A549 (cell line): ENCODE data around the gene GRPEL2. TPM values are rescaled to one million over a fixed set of nuclear protein-coding genes. Genes with fewer than 3 reads are reported as not detected.

Experiments
- ATAC-seq, 2 experiments: fragments of 200-7000 bp in 1 of 2; fragments of >200 bp in 1 of 2; cut with Nextera tagmentation in 1 of 2; cut with Tn5 transposase in 1 of 2; 3 replicates each; pipeline versions ENCODE4 v1.8.0 to v1.9.1; 2018 to 2020; ENCODE audit warnings: mild to moderate bottlenecking in 1 of 2, moderate library complexity in 1 of 2
- CTCF ChIA-PET: fragments of 300-600 bp; sonication (Branson Sonifier 250); formaldehyde crosslinking; extraction: SDS; loops from one replicate; lab custom pipeline; 2021; ENCODE audit warnings: antibody characterized with exemption, inconsistent platforms; lab: Yijun Ruan, JAX
- POLR2A ChIA-PET: fragments of 350-600 bp; formaldehyde crosslinking; extraction: SDS; loops from one replicate; lab custom pipeline; 2021; ENCODE audit warnings: antibody characterized with exemption, inconsistent platforms; lab: Yijun Ruan, JAX
- DNase-seq, 2 experiments: peaks; one replicate each; pipeline versions ENCODE4 v3.0.0 to v3.0.0-alpha.2; 2011 to 2016; ENCODE audit warnings: low read depth in 1 of 2, low spot score in 1 of 2
- FAIRE-seq: peaks from 2 replicates; lab custom pipeline; 2011; peaks lifted over from hg19 to GRCh38; lab: Jason Lieb, UNC
- H3K27ac ChIP-seq, 2 experiments: fragments of >200 bp; sonication (Bioruptor Twin); formaldehyde crosslinking; 3 replicates each; pipeline ENCODE4 v1.5.1; 2016 to 2017
- H3K4me1 ChIP-seq: fragments of >200 bp; sonication (Bioruptor Twin); formaldehyde crosslinking; 3 replicates; pipeline ENCODE4 v1.6.1; 2016
- H3K4me2 ChIP-seq: fragments of >200 bp; sonication (Bioruptor Twin); formaldehyde crosslinking; 3 replicates; pipeline ENCODE4 v1.6.1; 2016
- H3K4me3 ChIP-seq: fragments of >200 bp; sonication (Bioruptor Twin); formaldehyde crosslinking; 3 replicates; pipeline ENCODE4 v1.5.1; 2016
- H3K9me3 ChIP-seq: fragments of >200 bp; sonication (Bioruptor Twin); formaldehyde crosslinking; 3 replicates; pipeline ENCODE4 v1.6.1; 2016
- CEBPB ChIP-seq, 2 experiments: fragments of >200 bp in 1 of 2; sonication (Bioruptor Twin) in 1 of 2; formaldehyde crosslinking in 1 of 2; IDR thresholded peaks; 2 replicates each; pipeline ENCODE4 v1.6.1; 2012 to 2016
- EHMT2 ChIP-seq: fragments of 200-600 bp; sonication (generic); IDR thresholded peaks from 2 replicates; pipeline ENCODE4 v1.6.1; 2016; ENCODE audit warnings: antibody characterized with exemption, low read depth, mild to moderate bottlenecking, moderate library complexity
- ESRRA ChIP-seq: fragments of 150-350 bp; IDR thresholded peaks from 2 replicates; pipeline ENCODE4 v1.6.1; 2014; ENCODE audit warnings: mild to moderate bottlenecking, low read length, borderline replicate concordance
- HDAC2 ChIP-seq: fragments of 200-600 bp; sonication (generic); IDR thresholded peaks from 2 replicates; pipeline ENCODE4 v1.6.1; 2016
- HEYL ChIP-seq: fragments of 250-450 bp; sonication (Bioruptor Pico); IDR thresholded peaks from 2 replicates; pipeline ENCODE4 v1.8.0; 2021; ENCODE audit warnings: mild to moderate bottlenecking, moderate library complexity
- KDM5A ChIP-seq: fragments of 200-600 bp; sonication (generic); IDR thresholded peaks from 2 replicates; pipeline ENCODE4 v1.6.1; 2016; ENCODE audit warnings: antibody characterized with exemption, mild to moderate bottlenecking
- MAZ ChIP-seq: fragments of 150-350 bp; IDR thresholded peaks from 2 replicates; pipeline ENCODE4 v1.6.1; 2014; ENCODE audit warnings: antibody characterized with exemption, low read depth, low read length, borderline replicate concordance
- NPAS2 ChIP-seq: fragments of 250-450 bp; sonication (Bioruptor Pico); IDR thresholded peaks from 2 replicates; pipeline ENCODE4 v1.8.0; 2022; ENCODE audit warnings: mild to moderate bottlenecking, moderate library complexity, borderline replicate concordance
- POLR2A ChIP-seq: IDR thresholded peaks from 2 replicates; pipeline ENCODE4 v1.6.1; 2012; ENCODE audit warnings: mild to moderate bottlenecking, low read length
- RARB ChIP-seq: fragments of 250-450 bp; sonication (Bioruptor Pico); IDR thresholded peaks from 2 replicates; pipeline ENCODE4 v1.8.0; 2021; ENCODE audit warnings: mild to moderate bottlenecking, moderate library complexity
- RCOR1 ChIP-seq: fragments of 150-350 bp; IDR thresholded peaks from 2 replicates; pipeline ENCODE4 v1.6.1; 2014; ENCODE audit warnings: antibody characterized with exemption, low read length, low read depth
- RFX5 ChIP-seq: fragments of 450-650 bp; IDR thresholded peaks from 2 replicates; pipeline ENCODE4 v1.7.1; 2014; ENCODE audit warnings: antibody characterized with exemption, mild to moderate bottlenecking, moderate library complexity
- RNF2 ChIP-seq: fragments of 200-600 bp; sonication (generic); IDR thresholded peaks from 2 replicates; pipeline ENCODE4 v1.6.1; 2016; ENCODE audit warnings: low read depth, mild to moderate bottlenecking, antibody characterized with exemption, moderate library complexity, borderline replicate concordance
- SREBF2 ChIP-seq: fragments of 450-650 bp; IDR thresholded peaks from 2 replicates; pipeline ENCODE4 v1.6.1; 2014; ENCODE audit warnings: mild to moderate bottlenecking, moderate library complexity
- TP53 ChIP-seq: fragments of 250-450 bp; sonication (Bioruptor Pico); IDR thresholded peaks from 2 replicates; pipeline ENCODE4 v1.5.0; 2021; ENCODE audit warnings: mild to moderate bottlenecking, moderate library complexity
- ZNF302 ChIP-seq: fragments of 250-450 bp; sonication (Bioruptor Pico); IDR thresholded peaks from 2 replicates; pipeline ENCODE4 v1.9.0; 2021; ENCODE audit warnings: inconsistent platforms, mild to moderate bottlenecking, moderate library complexity
- WGBS: methylation state at CpG from one replicate; pipeline ENCODE4 v1.1.6; 2017; ENCODE audit errors: missing lambda C conversion rate; 5-methylcytosine and 5-hydroxymethylcytosine counted together
- polyA plus RNA-seq, 4 experiments: library from polyadenylated mRNA; depleted of rRNA in 3 of 4; stranded (reverse); fragments of >200 nt; fragmentation: RNase III in 1 of 4; extraction: RNeasy Plus Mini Kit Qiagen cat#74134 plus additional on column Dnase treatment in 1 of 4; gene quantifications; 2 replicates in 3 of 4; 3 replicates in 1 of 4; pipeline ENCODE4 v1.2.3, GENCODE V29; 2011 to 2017
- TF ChIP-seq, protein P1 (sequence below): fragments of >200 bp; sonication (Bioruptor Twin); formaldehyde crosslinking; IDR thresholded peaks from 2 replicates; pipeline ENCODE4 v1.6.1; 2016
- TF ChIP-seq, protein P2 (sequence below): fragments of 450-650 bp; IDR thresholded peaks from 2 replicates; pipeline ENCODE4 v1.6.1; 2014; ENCODE audit warnings: antibody characterized with exemption
- TF ChIP-seq, protein P3 (sequence below): IDR thresholded peaks from 2 replicates; pipeline ENCODE4 v1.6.1; 2012

Gene GRPEL2
- polyA plus RNA-seq, 2 of the 4 experiments (the other 2 are of a cell fraction), result 10.4 to 26.4 TPM

DNA sequence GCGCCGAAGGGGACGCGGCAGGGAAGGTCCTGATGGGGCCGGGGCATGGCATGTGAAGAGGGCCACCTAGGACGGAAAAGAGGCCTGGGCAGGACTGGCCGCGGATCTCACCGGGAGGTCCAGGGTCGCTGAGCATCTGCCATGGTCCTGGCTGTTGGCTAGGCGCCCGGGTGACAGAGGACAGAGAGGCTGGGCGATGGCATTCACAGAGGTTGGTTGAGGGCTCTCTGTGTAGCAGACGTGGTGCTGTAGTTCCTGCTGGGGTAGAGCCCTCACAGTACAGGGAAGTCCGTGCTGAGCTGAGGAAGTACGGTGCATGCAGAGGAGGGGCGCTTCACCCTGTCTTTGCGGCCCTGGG, 13.0 kb downstream of the GRPEL2 start:
- 3% methylated on average over 18 of the region's 18 CpGs for WGBS
- Histone ChIP-seq H3K9me3 (no peaks in the 10 kb centered on the region), H3K27ac (peak overlapping the region; percentile 83 to 90), H3K4me2 (peak overlapping the region; percentile 98), H3K4me1 (peaks cover 10% of the 10 kb centered on the region; the same call in 2 of the 3 replicates), H3K4me3 (peak overlapping the region; percentile 97)
- ChIA-PET CTCF (interaction anchor here (0.9 to 44.9 kb wide), 9 partner anchors 9 to 261 kb away, joined by 4 to 1709 read pairs (median 6); partner anchors contain the start of gene CSNK1A1), POLR2A (interaction anchor here (1.0 to 4.1 kb wide), 3 partner anchors 9 to 13 kb away, joined by 3 to 34 read pairs (median 5); partner anchors contain the start of gene GRPEL2)
- peak; percentile 55 to 57 for ATAC-seq
- no peak for DNase-seq
- TF ChIP-seq RNF2, result 0 out of 2 replicates have a peak, but pooled peaks have one; percentile 12
- TF ChIP-seq SREBF2, result no peak
- no peak for TF ChIP-seq NPAS2 (CRISPR knock-in tag)
- no peak for TF ChIP-seq RCOR1
- TF ChIP-seq KDM5A, result no peak
- FAIRE-seq, result no peak

DNA sequence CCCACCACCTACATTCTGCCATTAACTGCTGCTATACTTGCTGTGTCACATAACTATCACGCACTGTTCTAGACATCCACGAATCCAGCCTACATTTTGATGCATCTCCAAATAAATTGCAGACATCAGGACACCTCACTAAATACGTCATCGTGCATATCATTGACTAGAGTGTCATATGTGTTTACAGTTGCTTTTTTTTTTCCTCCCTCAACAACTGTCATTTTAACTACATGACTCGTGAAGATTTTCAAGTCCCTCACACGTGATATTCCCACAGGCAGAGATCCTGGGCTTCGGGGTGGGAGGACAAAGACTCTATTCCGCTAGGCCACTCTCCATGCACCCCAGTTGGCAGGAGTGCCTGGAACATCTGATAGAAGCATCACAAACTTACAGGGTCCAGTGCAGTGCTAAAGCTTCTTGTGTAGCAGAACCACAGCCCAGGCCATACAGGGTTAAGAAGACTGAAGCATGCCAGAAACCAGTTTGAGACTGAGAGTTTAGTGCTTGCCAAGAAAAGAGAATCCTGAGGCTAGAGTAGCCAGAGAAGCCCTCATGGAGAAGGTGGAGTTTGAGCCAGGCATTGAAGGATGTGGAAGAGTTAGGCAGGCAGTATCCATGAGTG, 13.7 kb downstream of the GRPEL2 start:
- Histone ChIP-seq H3K4me1 (peaks cover 10% of the 10 kb centered on the region; the same call in 2 of the 3 replicates), H3K9me3 (no peaks in the 10 kb centered on the region), H3K4me3 (peak overlapping the region; percentile 97; the same call in 1 of the 3 replicates), H3K4me2 (peak overlapping the region; percentile 98), H3K27ac (no peak overlapping the region)
- ChIA-PET CTCF (interaction anchor here (1.4 to 44.9 kb wide), 4 partner anchors 9 to 64 kb away, joined by 4 to 1709 read pairs (median 82); no protein-coding TSS in a partner anchor), POLR2A (no interaction called here)
- 89% methylated on average over 8 of the region's 8 CpGs for WGBS
- TF ChIP-seq CEBPB (IDR thresholded peaks at IDR 0.05) (no peak), ESRRA (no peak), RNF2 (no peak), HEYL (CRISPR knock-in tag) (no peak), ZNF302 (CRISPR knock-in tag) (no peak), RARB (CRISPR knock-in tag) (no peak), POLR2A (no peak), RFX5 (no peak), MAZ (no peak), NPAS2 (CRISPR knock-in tag) (no peak), HDAC2 (no peak)
- TF ChIP-seq, protein P1, sequence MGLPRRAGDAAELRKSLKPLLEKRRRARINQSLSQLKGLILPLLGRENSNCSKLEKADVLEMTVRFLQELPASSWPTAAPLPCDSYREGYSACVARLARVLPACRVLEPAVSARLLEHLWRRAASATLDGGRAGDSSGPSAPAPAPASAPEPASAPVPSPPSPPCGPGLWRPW, result no peak
- DNase-seq (no peak), ATAC-seq (no peak), FAIRE-seq (no peak)

DNA sequence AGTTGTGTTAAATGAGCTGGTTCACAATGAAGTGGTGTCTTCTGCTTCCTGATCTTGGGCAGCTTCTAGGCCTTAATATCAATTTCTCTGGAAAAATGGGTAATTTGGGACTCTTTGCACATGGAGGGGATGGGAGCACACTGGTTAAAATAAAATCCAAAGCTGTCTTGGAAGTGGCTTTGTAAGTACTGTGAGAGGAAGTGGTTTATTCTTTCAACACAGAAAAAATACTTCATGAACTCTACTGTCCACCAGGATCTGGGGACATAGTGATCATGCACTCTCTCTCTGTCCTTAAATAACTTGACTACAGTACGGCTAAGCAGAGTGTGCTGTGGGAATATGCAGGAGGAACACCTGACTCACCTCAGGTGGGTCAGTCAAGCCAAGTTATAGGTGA, 15.0 kb downstream of the GRPEL2 start:
- 100% methylated on average over 1 of the region's 1 CpG for WGBS
- CTCF ChIA-PET, result interaction anchor here (0.6 to 44.9 kb wide), 7 partner anchors 10 to 63 kb away, joined by 3 to 1709 read pairs (median 5); no protein-coding TSS in a partner anchor
- H3K4me3 ChIP-seq, result no peak overlapping the region
- no peaks in the 10 kb centered on the region for H3K9me3 ChIP-seq
- DNase-seq, result no peak
- H3K4me1 ChIP-seq, result peaks cover 10% of the 10 kb centered on the region; the same call in 2 of the 3 replicates
- no peak for ATAC-seq
- no peak overlapping the region for H3K27ac ChIP-seq
- TF ChIP-seq EHMT2 (no peak), TP53 (CRISPR knock-in tag) (no peak), CEBPB (IDR thresholded peaks at IDR 0.05) (no peak)
- TF ChIP-seq, protein P2, sequence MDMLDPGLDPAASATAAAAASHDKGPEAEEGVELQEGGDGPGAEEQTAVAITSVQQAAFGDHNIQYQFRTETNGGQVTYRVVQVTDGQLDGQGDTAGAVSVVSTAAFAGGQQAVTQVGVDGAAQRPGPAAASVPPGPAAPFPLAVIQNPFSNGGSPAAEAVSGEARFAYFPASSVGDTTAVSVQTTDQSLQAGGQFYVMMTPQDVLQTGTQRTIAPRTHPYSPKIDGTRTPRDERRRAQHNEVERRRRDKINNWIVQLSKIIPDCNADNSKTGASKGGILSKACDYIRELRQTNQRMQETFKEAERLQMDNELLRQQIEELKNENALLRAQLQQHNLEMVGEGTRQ, result no peak
- TF ChIP-seq, protein P3, sequence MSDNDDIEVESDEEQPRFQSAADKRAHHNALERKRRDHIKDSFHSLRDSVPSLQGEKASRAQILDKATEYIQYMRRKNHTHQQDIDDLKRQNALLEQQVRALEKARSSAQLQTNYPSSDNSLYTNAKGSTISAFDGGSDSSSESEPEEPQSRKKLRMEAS, result no peak
- FAIRE-seq, result no peak
- H3K4me2 ChIP-seq, result no peak overlapping the region
- POLR2A ChIA-PET, result interaction anchor here (1.4 kb wide), 1 partner anchor 15 kb away, joined by 6 read pairs; the partner anchor contains the start of gene GRPEL2
